Measurements from ENCODE around the gene CAPN1.
"Not testable (repeated sequence)": the region's sequence is repeated elsewhere in the genome, so short reads cannot be mapped to it uniquely, and the experiment has no call there.

Gene CAPN1

GRCh38 chr11:65147352-65148075 lies 34.2 kb upstream of the CAPN1 start:
- Histone ChIP-seq H3K79me2 (ENCODE audit: insufficient read depth, low read length) (no peaks in the 10 kb centered on the region), H3K9me2 (ENCODE audit: low read depth, low read length) (no peaks in the 10 kb centered on the region), H3K27me3 (ENCODE audit: insufficient read depth, low read length) (peaks cover 5% of the 10 kb centered on the region; the same call in 1 of the 2 replicates), H3K36me3 (ENCODE audit: insufficient read depth, low read length) (0 out of 2 replicates have a peak, but pooled peaks cover 4% of the 10 kb centered on the region), H3F3A (ENCODE audit: insufficient read depth, low read length) (no peaks in the 10 kb centered on the region), H3K27ac (ENCODE audit: low read depth, low read length, poor library complexity, severe bottlenecking) (no peak overlapping the region), H3K4me3 (ENCODE audit: low read depth, low read length, poor library complexity, severe bottlenecking) (no peak overlapping the region), H3K4me1 (ENCODE audit: insufficient read depth, low read length, severe bottlenecking) (peaks cover 19% of the 10 kb centered on the region), H3K4me2 (ENCODE audit: low read length) (no peak overlapping the region), H4K20me1 (ENCODE audit: insufficient read depth, low read length) (no peaks in the 10 kb centered on the region), H3K9ac (ENCODE audit: low read length) (no peak overlapping the region), H2AFZ (ENCODE audit: low read length) (no peak overlapping the region), H3K9me3 (ENCODE audit: low read length) (peaks cover 10% of the 10 kb centered on the region)
- no peak for TF ChIP-seq EZH2 (IDR thresholded peaks at IDR 0.05; ENCODE audit: borderline replicate concordance, low read length)
- TF ChIP-seq CTCF (IDR thresholded peaks at IDR 0.05; ENCODE audit: low read length), result no peak

GRCh38 chr11:65148657-65149056 lies 33.1 kb upstream of the CAPN1 start:
- no peak overlapping the region for H3K4me2 ChIP-seq (ENCODE audit: low read length)
- peaks cover 5% of the 10 kb centered on the region; the same call in 1 of the 2 replicates for H3K27me3 ChIP-seq (ENCODE audit: insufficient read depth, low read length)
- 0 out of 2 replicates have a peak, but pooled peaks cover 4% of the 10 kb centered on the region for H3K36me3 ChIP-seq (ENCODE audit: insufficient read depth, low read length)
- H3K9ac ChIP-seq (ENCODE audit: low read length), result no peak overlapping the region
- H3K9me2 ChIP-seq (ENCODE audit: low read depth, low read length), result no peaks in the 10 kb centered on the region
- H3K9me3 ChIP-seq (ENCODE audit: low read length), result peaks cover 10% of the 10 kb centered on the region
- H3K79me2 ChIP-seq (ENCODE audit: insufficient read depth, low read length), result no peaks in the 10 kb centered on the region
- no peak overlapping the region for H2AFZ ChIP-seq (ENCODE audit: low read length)
- H4K20me1 ChIP-seq (ENCODE audit: insufficient read depth, low read length), result no peaks in the 10 kb centered on the region
- H3F3A ChIP-seq (ENCODE audit: insufficient read depth, low read length), result no peaks in the 10 kb centered on the region
- peaks cover 19% of the 10 kb centered on the region for H3K4me1 ChIP-seq (ENCODE audit: insufficient read depth, low read length, severe bottlenecking)
- TF ChIP-seq EZH2 (IDR thresholded peaks at IDR 0.05; ENCODE audit: borderline replicate concordance, low read length) (no peak), CTCF (IDR thresholded peaks at IDR 0.05; ENCODE audit: low read length) (no peak)
- no peak overlapping the region for H3K27ac ChIP-seq (ENCODE audit: low read depth, low read length, poor library complexity, severe bottlenecking)
- H3K4me3 ChIP-seq (ENCODE audit: low read depth, low read length, poor library complexity, severe bottlenecking), result no peak overlapping the region

- Histone ChIP-seq H3K9me3 (ENCODE audit: low read length) (peaks cover 10% of the 10 kb centered on the region), H3K4me1 (ENCODE audit: insufficient read depth, low read length, severe bottlenecking) (peaks cover 19% of the 10 kb centered on the region)
- H3K79me2 ChIP-seq (ENCODE audit: insufficient read depth, low read length); H3K9ac ChIP-seq (ENCODE audit: low read length); H3K4me3 ChIP-seq (ENCODE audit: low read depth, low read length, poor library complexity, severe bottlenecking); H3F3A ChIP-seq (ENCODE audit: insufficient read depth, low read length); H4K20me1 ChIP-seq (ENCODE audit: insufficient read depth, low read length); H3K9me2 ChIP-seq (ENCODE audit: low read depth, low read length); H3K36me3 ChIP-seq (ENCODE audit: insufficient read depth, low read length); H3K4me2 ChIP-seq (ENCODE audit: low read length); H3K27ac ChIP-seq (ENCODE audit: low read depth, low read length, poor library complexity, severe bottlenecking); H3K27me3 ChIP-seq (ENCODE audit: insufficient read depth, low read length); H2AFZ ChIP-seq (ENCODE audit: low read length): not testable (repeated sequence)
Observed at GRCh38 chr11:65150131-65150508, 31.6 kb upstream of the CAPN1 start.
